GM12878 (cell line): ENCODE measurements around the gene FNDC3B. TPM values are rescaled to one million over a fixed set of nuclear protein-coding genes. Genes with fewer than 3 reads are reported as not detected.

Experiments
- ATAC-seq: fragments of 200-7000 bp; cut with Tn5 transposase; 3 replicates; pipeline ENCODE4 v1.9.1; 2020; ENCODE audit warnings: mild to moderate bottlenecking, moderate library complexity
- BruUV-seq: library from RNA; stranded (reverse); fragments of 400-500 nt; replicated peaks from 2 replicates; lab custom pipeline; 2021; lab: Mats Ljungman, UMichigan
- CTCF ChIA-PET: fragments of 300-600 bp; sonication (Branson Sonifier 250); formaldehyde crosslinking; extraction: SDS; loops from one replicate; lab custom pipeline; 2021; ENCODE audit warnings: inconsistent platforms; lab: Yijun Ruan, JAX
- POLR2A ChIA-PET: fragments of 350-600 bp; formaldehyde crosslinking; extraction: SDS; loops from one replicate; lab custom pipeline; 2021; ENCODE audit warnings: inconsistent platforms; lab: Charles Lee
- RAD21 ChIA-PET: fragments of 300-600 bp; sonication (Branson Sonifier 250); formaldehyde crosslinking; loops from one replicate; lab custom pipeline; 2023; ENCODE audit warnings: antibody characterized with exemption; ENCODE audit not compliant: unreplicated experiment; lab: Charles Lee
- SMC1A ChIA-PET: fragments of 300-600 bp; sonication (Branson Sonifier 250); formaldehyde crosslinking; loops from one replicate; lab custom pipeline; 2023; ENCODE audit not compliant: unreplicated experiment, uncharacterized antibody; lab: Charles Lee
- DNase-seq: peaks from one replicate; pipeline ENCODE4 v3.0.0-alpha.2; 2011; ENCODE audit warnings: low read depth, low spot score
- FAIRE-seq: peaks from 3 replicates; lab custom pipeline; 2011; peaks lifted over from hg19 to GRCh38; lab: Jason Lieb, UNC
- H2AFZ ChIP-seq: 2 replicates; pipeline ENCODE4 v1.6.0; 2011; ENCODE audit warnings: low read depth, low read length, control low read depth; ENCODE audit not compliant: control insufficient read depth
- H3K27ac ChIP-seq: 2 replicates; pipeline ENCODE4 v1.5.1; 2011; ENCODE audit warnings: control low read depth; ENCODE audit not compliant: control insufficient read depth, insufficient read depth
- H3K27me3 ChIP-seq, 2 experiments: replicated peaks in 1 of 2; 2 replicates each; pipeline versions ENCODE4 v1.6.0 to v1.6.1; 2011; ENCODE audit warnings: low read length in 1 of 2; ENCODE audit not compliant: control insufficient read depth in 2 of 2, insufficient read depth in 2 of 2
- H3K36me3 ChIP-seq, 2 experiments: 2 replicates each; pipeline ENCODE4 v1.5.1; 2011; ENCODE audit warnings: low read length in 1 of 2; ENCODE audit not compliant: control insufficient read depth in 2 of 2, insufficient read depth in 2 of 2
- H3K4me1 ChIP-seq: 2 replicates; pipeline ENCODE4 v1.6.1; 2011; ENCODE audit warnings: mild to moderate bottlenecking, low read length, moderate library complexity, mixed read lengths; ENCODE audit not compliant: control insufficient read depth, insufficient read depth
- H3K4me2 ChIP-seq: 2 replicates; pipeline ENCODE4 v1.6.0; 2011; ENCODE audit warnings: control low read depth; ENCODE audit not compliant: control insufficient read depth, insufficient read depth
- H3K4me3 ChIP-seq: fragments of 200-600 bp; sonication (generic); 2 replicates; pipeline ENCODE4 v1.5.1; 2016
- H3K79me2 ChIP-seq: 2 replicates; pipeline ENCODE4 v1.6.0; 2011; ENCODE audit warnings: low read length; ENCODE audit not compliant: control insufficient read depth, insufficient read depth
- H3K9ac ChIP-seq: 2 replicates; pipeline ENCODE4 v1.8.0; 2011; ENCODE audit warnings: low read length, control low read depth, mixed read lengths; ENCODE audit not compliant: control insufficient read depth, insufficient read depth
- H3K9me3 ChIP-seq: replicated peaks from 3 replicates; pipeline ENCODE4 v1.5.1; 2011; ENCODE audit warnings: mild to moderate bottlenecking, low read length; ENCODE audit not compliant: control insufficient read depth, insufficient read depth
- H4K20me1 ChIP-seq: 2 replicates; pipeline ENCODE4 v1.6.0; 2011; ENCODE audit not compliant: control insufficient read depth, insufficient read depth
- ELK1 ChIP-seq: IDR thresholded peaks from 2 replicates; pipeline ENCODE4 v1.6.1; 2012; ENCODE audit warnings: low read depth, low read length, improper control_type of control experiment
- FOXK2 ChIP-seq: fragments of 450-650 bp; IDR thresholded peaks from 2 replicates; pipeline ENCODE4 v1.6.1; 2017; ENCODE audit warnings: mild to moderate bottlenecking, moderate library complexity
- NFYA ChIP-seq: IDR thresholded peaks from 2 replicates; pipeline ENCODE4 v1.6.1; 2011; ENCODE audit warnings: low read depth, mild to moderate bottlenecking, low read length, improper control_type of control experiment, borderline replicate concordance
- NRF1 ChIP-seq: conservative IDR thresholded peaks from 2 replicates; pipeline ENCODE4 v1.6.1; 2011; ENCODE audit warnings: mild to moderate bottlenecking, low read depth, low read length, improper control_type of control experiment
- RAD51 ChIP-seq: fragments of 450-650 bp; IDR thresholded peaks from 2 replicates; pipeline ENCODE4 v1.6.1; 2016; ENCODE audit warnings: moderate library complexity, mild to moderate bottlenecking, inconsistent platforms
- SMC3 ChIP-seq: IDR thresholded peaks from 2 replicates; pipeline ENCODE4 v1.6.1; 2011; ENCODE audit warnings: low read length, improper control_type of control experiment, borderline replicate concordance
- SP1 ChIP-seq: IDR thresholded peaks from one replicate; pipeline ENCODE4 v1.6.1; 2011; ENCODE audit warnings: low read depth, low read length
- SREBF1 ChIP-seq: IDR thresholded peaks from 2 replicates; pipeline ENCODE4 v1.6.1; 2012; ENCODE audit warnings: mild to moderate bottlenecking, low read length
- STAT3 ChIP-seq: IDR thresholded peaks from 2 replicates; pipeline ENCODE4 v1.6.1; 2011; ENCODE audit warnings: low read depth, low read length, improper control_type of control experiment
- TAF1 ChIP-seq: IDR thresholded peaks from 2 replicates; pipeline ENCODE4 v1.6.1; 2011; ENCODE audit warnings: mild to moderate bottlenecking, low read depth, low read length, borderline replicate concordance
- ZNF384 ChIP-seq: IDR thresholded peaks from 2 replicates; pipeline ENCODE4 v1.6.1; 2012; ENCODE audit warnings: low read depth, mild to moderate bottlenecking, low read length, improper control_type of control experiment, borderline replicate concordance
- WGBS: methylation state at CpG from one replicate; pipeline ENCODE4 v1.1.6; 2016; ENCODE audit warnings: low lambda C conversion rate; ENCODE audit not compliant: insufficient replicate concordance, insufficient coverage; ENCODE audit errors: missing lambda C conversion rate; 5-methylcytosine and 5-hydroxymethylcytosine counted together
- in situ Hi-C: fragments of 300-500 bp; cut with MboI; formaldehyde crosslinking; loops from 9 replicates; pipeline ENCODE4 v1.14.3; 2018; ENCODE audit warnings: mixed read lengths
- intact Hi-C: fragments of 100-400 bp; cut with micrococcal nuclease; formaldehyde crosslinking; loops from one replicate; pipeline ENCODE4 v1.14.2; 2022; ENCODE audit not compliant: unreplicated experiment
- polyA plus RNA-seq, 11 experiments: library from polyadenylated mRNA; depleted of rRNA in 4 of 11; unstranded in 6 of 11; stranded (reverse) in 5 of 11; fragments of >200 nt; fragmentation: Nextera tagmentation in 4 of 11; fragmentation: Illumina TruSeq in 1 of 11; extraction: Ambion mirVana in 4 of 11; extraction: Trizol in 1 of 11; gene quantifications; 1 replicate in 1 of 11; 2 replicates in 10 of 11; pipeline versions ENCODE4 v1.2.1 to v1.2.3, GENCODE V29; 2011 to 2016; ENCODE audit warnings: inconsistent platforms in 2 of 11, missing spikeins in 2 of 11, low read depth in 1 of 11
- total RNA-seq, 4 experiments: library from RNA; depleted of rRNA in 3 of 4; stranded (reverse); fragments of >200 nt in 3 of 4; fragmentation: Illumina TruSeq in 1 of 4; extraction: Trizol in 1 of 4; gene quantifications; 2 replicates each; pipeline versions ENCODE4 v1.2.1 to v1.2.3, GENCODE V29; 2013 to 2021

Gene FNDC3B
- total and polyA plus RNA-seq, 10 of the 15 experiments (the other 5 are each of a cell fraction or from before 2014, with no cell fraction given): 7.9 to 35.0 (median 18.5) TPM

GRCh38 chr3:172208586-172209332 lies 169.4 kb downstream of the FNDC3B start:
- no peak overlapping the region for H3K27ac ChIP-seq
- peaks cover 13% of the 10 kb centered on the region for H3K79me2 ChIP-seq
- DNase-seq: no peak
- peaks cover 0 to 14% of the 10 kb centered on the region in 2 experiments; a peak in 2 of 4 replicates for H3K36me3 ChIP-seq
- BruUV-seq: no TSS peak
- TF ChIP-seq STAT3: no peak
- TF ChIP-seq SMC3: no peak
- TF ChIP-seq FOXK2: no peak
- no peak for TF ChIP-seq NRF1
- no peak for TF ChIP-seq NFYA
- TF ChIP-seq SREBF1: no peak
- TF ChIP-seq RAD51: no peak
- TF ChIP-seq SP1: no peak
- no peak for TF ChIP-seq TAF1
- no peak for TF ChIP-seq ZNF384
- no peak for TF ChIP-seq ELK1
- peaks cover 9% of the 10 kb centered on the region for H3K9me3 ChIP-seq
- no peaks in the 10 kb centered on the region for H3K27me3 ChIP-seq
- no peak overlapping the region for H3K4me3 ChIP-seq
- intact Hi-C loops: no loop called here
- no peak for FAIRE-seq
- POLR2A ChIA-PET: no interaction called here
- no peak for ATAC-seq
- no peak overlapping the region for H3K9ac ChIP-seq
- H4K20me1 ChIP-seq: no peaks in the 10 kb centered on the region
- H3K4me1 ChIP-seq: peaks cover 13% of the 10 kb centered on the region
- 87% methylated on average over 20 of the region's 20 CpGs for WGBS
- no peak overlapping the region for H3K4me2 ChIP-seq
- RAD21 ChIA-PET: no interaction called here
- H2AFZ ChIP-seq: no peak overlapping the region
- SMC1A ChIA-PET: interaction anchor here (0.8 to 1.7 kb wide), 2 partner anchors 8 to 14 kb away, joined by 4 to 7 read pairs; no protein-coding TSS in a partner anchor
- CTCF ChIA-PET: interaction anchor here (1.7 kb wide), 1 partner anchor 9 kb away, joined by 5 read pairs; no protein-coding TSS in a partner anchor
- in situ Hi-C loops: no loop called here
